HEK293 (cell line): ENCODE results near the gene ENTREP3.
"Not testable (repeated sequence)": the region's sequence is repeated elsewhere in the genome, so short reads cannot be mapped to it uniquely, and the experiment has no call there.

ENCODE experiments used
- CTCF ChIP-seq: fragments of 450-650 bp; formaldehyde crosslinking; IDR thresholded peaks from 2 replicates; pipeline ENCODE4 v1.5.1; 2016; ENCODE audit warnings: missing biosample characterization, missing genetic modification characterization
- FEZF1 ChIP-seq: fragments of 450-650 bp; formaldehyde crosslinking; IDR thresholded peaks from 2 replicates; pipeline ENCODE4 v1.5.1; 2016; ENCODE audit warnings: missing biosample characterization, missing genetic modification characterization
- YY1 ChIP-seq: fragments of 450-650 bp; formaldehyde crosslinking; IDR thresholded peaks from 2 replicates; pipeline ENCODE4 v1.5.1; 2018; ENCODE audit warnings: missing biosample characterization, missing genetic modification characterization
- ZBTB48 ChIP-seq: fragments of 450-650 bp; formaldehyde crosslinking; IDR thresholded peaks from 2 replicates; pipeline ENCODE4 v1.5.1; 2016; ENCODE audit warnings: missing biosample characterization, missing genetic modification characterization
- ZNF121 ChIP-seq: fragments of 450-650 bp; formaldehyde crosslinking; IDR thresholded peaks from 2 replicates; pipeline ENCODE4 v1.5.1; 2016; ENCODE audit warnings: missing biosample characterization, missing genetic modification characterization
- ZNF184 ChIP-seq: fragments of 450-650 bp; IDR thresholded peaks from 2 replicates; pipeline ENCODE4 v1.5.1; 2018; ENCODE audit warnings: missing biosample characterization, mild to moderate bottlenecking, missing genetic modification characterization
- ZNF24 ChIP-seq: fragments of 450-650 bp; formaldehyde crosslinking; IDR thresholded peaks from 2 replicates; pipeline ENCODE4 v1.5.1; 2016; ENCODE audit warnings: missing biosample characterization, missing genetic modification characterization
- ZNF311 ChIP-seq: fragments of 450-650 bp; formaldehyde crosslinking; IDR thresholded peaks from 2 replicates; pipeline ENCODE4 v1.5.1; 2017; ENCODE audit warnings: missing biosample characterization, missing genetic modification characterization, borderline replicate concordance
- ZNF558 ChIP-seq: fragments of 450-650 bp; formaldehyde crosslinking; IDR thresholded peaks from 2 replicates; pipeline ENCODE4 v1.5.1; 2016; ENCODE audit warnings: missing biosample characterization, missing genetic modification characterization
- ZNF639 ChIP-seq: fragments of 450-650 bp; formaldehyde crosslinking; IDR thresholded peaks from 2 replicates; pipeline ENCODE4 v1.5.1; 2016; ENCODE audit warnings: missing biosample characterization, missing genetic modification characterization
- ZNF664 ChIP-seq: fragments of 450-650 bp; formaldehyde crosslinking; IDR thresholded peaks from 2 replicates; pipeline ENCODE4 v1.5.1; 2016; ENCODE audit warnings: missing biosample characterization, missing genetic modification characterization
- TF ChIP-seq, protein P1 (sequence below): fragments of 450-650 bp; IDR thresholded peaks from 2 replicates; pipeline ENCODE4 v1.5.1; 2018; ENCODE audit warnings: missing biosample characterization, missing genetic modification characterization

GRCh38 chr1:155214702-155215101, 40.6 kb downstream of the ENTREP3 start:
- TF ChIP-seq ZNF311; FEZF1 (tag by site-specific recombination); CTCF (tag by site-specific recombination); YY1 (tag by site-specific recombination); ZNF184 (tag by site-specific recombination); ZNF121 (tag by site-specific recombination); ZNF558 (tag by site-specific recombination); ZNF639 (tag by site-specific recombination); ZBTB48 (tag by site-specific recombination); ZNF664 (tag by site-specific recombination); ZNF24 (tag by site-specific recombination): not testable (repeated sequence)
- TF ChIP-seq, protein P1, sequence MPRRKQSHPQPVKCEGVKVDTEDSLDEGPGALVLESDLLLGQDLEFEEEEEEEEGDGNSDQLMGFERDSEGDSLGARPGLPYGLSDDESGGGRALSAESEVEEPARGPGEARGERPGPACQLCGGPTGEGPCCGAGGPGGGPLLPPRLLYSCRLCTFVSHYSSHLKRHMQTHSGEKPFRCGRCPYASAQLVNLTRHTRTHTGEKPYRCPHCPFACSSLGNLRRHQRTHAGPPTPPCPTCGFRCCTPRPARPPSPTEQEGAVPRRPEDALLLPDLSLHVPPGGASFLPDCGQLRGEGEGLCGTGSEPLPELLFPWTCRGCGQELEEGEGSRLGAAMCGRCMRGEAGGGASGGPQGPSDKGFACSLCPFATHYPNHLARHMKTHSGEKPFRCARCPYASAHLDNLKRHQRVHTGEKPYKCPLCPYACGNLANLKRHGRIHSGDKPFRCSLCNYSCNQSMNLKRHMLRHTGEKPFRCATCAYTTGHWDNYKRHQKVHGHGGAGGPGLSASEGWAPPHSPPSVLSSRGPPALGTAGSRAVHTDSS (tag by site-specific recombination) = not testable (repeated sequence)
